Endodermal cell (in vitro differentiated cells): ENCODE measurements around the gene PDK4. TPM values are rescaled to one million over a fixed set of nuclear protein-coding genes. Genes with fewer than 3 reads are reported as not detected.

Source experiments
- DNase-seq: peaks from one replicate; pipeline ENCODE4 v3.0.0-alpha.2; 2017
- H3K27ac ChIP-seq: 2 replicates; pipeline ENCODE4 v1.5.1; 2013; ENCODE audit warnings: mild to moderate bottlenecking, low read depth, low read length, moderate library complexity
- H3K27me3 ChIP-seq: 2 replicates; pipeline ENCODE4 v1.6.1; 2013; ENCODE audit warnings: mild to moderate bottlenecking, low read length, moderate library complexity; ENCODE audit not compliant: insufficient read depth, control insufficient read depth, poor library complexity, severe bottlenecking
- H3K36me3 ChIP-seq: 2 replicates; pipeline ENCODE4 v1.7.0; 2013; ENCODE audit warnings: mild to moderate bottlenecking, low read length, moderate library complexity; ENCODE audit not compliant: control insufficient read depth, insufficient read depth
- H3K4me1 ChIP-seq: one replicate; pipeline ENCODE4 v1.7.0; 2013; ENCODE audit warnings: low read length; ENCODE audit not compliant: control insufficient read depth, insufficient read depth
- H3K4me3 ChIP-seq: 2 replicates; pipeline ENCODE4 v1.5.1; 2013; ENCODE audit warnings: mild to moderate bottlenecking, low read length, moderate library complexity
- H3K9ac ChIP-seq: 2 replicates; pipeline ENCODE4 v1.6.1; 2013; ENCODE audit warnings: mild to moderate bottlenecking, low read length, moderate library complexity; ENCODE audit not compliant: poor library complexity, severe bottlenecking; ENCODE audit errors: extremely low read depth
- H3K9me3 ChIP-seq: 2 replicates; pipeline ENCODE4 v1.6.1; 2013; ENCODE audit warnings: mild to moderate bottlenecking, low read length, moderate library complexity; ENCODE audit not compliant: control insufficient read depth
- H3K27ac Mint-ChIP-seq: 2 replicates; pipeline ENCODE4 v1.8.0; 2020; ENCODE audit warnings: mixed read lengths
- H3K27me3 Mint-ChIP-seq: 2 replicates; pipeline ENCODE4 v1.8.0; 2021; ENCODE audit warnings: mild to moderate bottlenecking, mixed read lengths; ENCODE audit not compliant: insufficient read depth
- H3K36me3 Mint-ChIP-seq: 2 replicates; pipeline ENCODE4 v1.8.0; 2020; ENCODE audit warnings: low read depth, mixed read lengths
- H3K4me1 Mint-ChIP-seq: 2 replicates; pipeline ENCODE4 v1.8.0; 2020; ENCODE audit warnings: mixed read lengths
- H3K4me3 Mint-ChIP-seq: 2 replicates; pipeline ENCODE4 v1.8.0; 2020; ENCODE audit warnings: mild to moderate bottlenecking, moderate library complexity, mixed read lengths
- H3K9me3 Mint-ChIP-seq: 2 replicates; pipeline ENCODE4 v1.8.0; 2020; ENCODE audit warnings: mild to moderate bottlenecking, mixed read lengths
- WGBS, 2 experiments: methylation state at CpG; one replicate each; pipeline versions ENCODE4 v1.1.5 to v1.1.7; 2013; ENCODE audit warnings: missing lambda C conversion rate in 2 of 2, mixed read lengths in 1 of 2; ENCODE audit not compliant: insufficient coverage in 1 of 2, insufficient read length in 1 of 2; 5-methylcytosine and 5-hydroxymethylcytosine counted together
- total RNA-seq, 2 donors: library from RNA; stranded (reverse); fragmentation: NEBNext Ultra II Directional in 1 of 2; extraction: Animal tissue kit (Norgen Biotek cat#: 25700) in 1 of 2; gene quantifications; 2 replicates in 1 of 2; 3 replicates in 1 of 2; pipeline ENCODE4 v1.2.1, GENCODE V29; 2021
- TF ChIP-seq, protein P1 (sequence below): fragments of 200-600 bp; sonication (generic); conservative IDR thresholded peaks from 2 replicates; pipeline ENCODE4 v1.5.0; 2021; ENCODE audit warnings: antibody characterized with exemption, mild to moderate bottlenecking

The PDK4 gene
- total RNA-seq, 2 donors from 2014 or later, result 0.42 to 0.73 TPM

DNA sequence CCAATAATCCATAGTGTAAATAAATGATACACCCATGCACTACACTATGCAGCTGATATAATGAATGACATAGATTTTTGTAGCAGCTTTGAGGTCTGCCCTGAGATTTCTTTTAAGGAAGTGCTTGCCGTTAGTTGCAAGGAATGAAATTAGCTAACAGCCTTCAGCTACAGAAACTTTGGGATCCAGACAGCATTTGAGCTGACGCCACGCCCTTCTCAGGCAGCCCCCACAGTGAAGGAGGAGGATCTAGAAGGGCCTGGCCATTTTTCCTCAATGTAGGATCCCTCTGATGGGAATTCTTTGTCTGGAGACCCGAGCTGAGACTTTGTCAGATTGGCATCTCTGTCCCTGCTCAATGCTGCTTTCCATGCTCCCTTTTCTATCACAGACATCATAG lies 6.1 kb upstream of the PDK4 start:
- TF ChIP-seq, protein P1, sequence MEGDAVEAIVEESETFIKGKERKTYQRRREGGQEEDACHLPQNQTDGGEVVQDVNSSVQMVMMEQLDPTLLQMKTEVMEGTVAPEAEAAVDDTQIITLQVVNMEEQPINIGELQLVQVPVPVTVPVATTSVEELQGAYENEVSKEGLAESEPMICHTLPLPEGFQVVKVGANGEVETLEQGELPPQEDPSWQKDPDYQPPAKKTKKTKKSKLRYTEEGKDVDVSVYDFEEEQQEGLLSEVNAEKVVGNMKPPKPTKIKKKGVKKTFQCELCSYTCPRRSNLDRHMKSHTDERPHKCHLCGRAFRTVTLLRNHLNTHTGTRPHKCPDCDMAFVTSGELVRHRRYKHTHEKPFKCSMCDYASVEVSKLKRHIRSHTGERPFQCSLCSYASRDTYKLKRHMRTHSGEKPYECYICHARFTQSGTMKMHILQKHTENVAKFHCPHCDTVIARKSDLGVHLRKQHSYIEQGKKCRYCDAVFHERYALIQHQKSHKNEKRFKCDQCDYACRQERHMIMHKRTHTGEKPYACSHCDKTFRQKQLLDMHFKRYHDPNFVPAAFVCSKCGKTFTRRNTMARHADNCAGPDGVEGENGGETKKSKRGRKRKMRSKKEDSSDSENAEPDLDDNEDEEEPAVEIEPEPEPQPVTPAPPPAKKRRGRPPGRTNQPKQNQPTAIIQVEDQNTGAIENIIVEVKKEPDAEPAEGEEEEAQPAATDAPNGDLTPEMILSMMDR, result no peak
- Mint-ChIP-seq H3K9me3 (peaks cover 25% of the 10 kb centered on the region), H3K4me1 (peaks cover 5% of the 10 kb centered on the region), H3K4me3 (no peak overlapping the region), H3K36me3 (no peaks in the 10 kb centered on the region), H3K27me3 (peaks cover 44% of the 10 kb centered on the region), H3K27ac (no peak overlapping the region)
- DNase-seq, result no peak
- Histone ChIP-seq H3K9me3 (no peaks in the 10 kb centered on the region), H3K4me3 (no peak overlapping the region), H3K27ac (no peak overlapping the region), H3K4me1 (no peaks in the 10 kb centered on the region), H3K9ac (no peak overlapping the region), H3K36me3 (no peaks in the 10 kb centered on the region), H3K27me3 (peaks cover 44% of the 10 kb centered on the region)
- 88 to 100% methylated on average over 3 to 4 of the region's 4 CpGs for WGBS, 2 experiments

DNA sequence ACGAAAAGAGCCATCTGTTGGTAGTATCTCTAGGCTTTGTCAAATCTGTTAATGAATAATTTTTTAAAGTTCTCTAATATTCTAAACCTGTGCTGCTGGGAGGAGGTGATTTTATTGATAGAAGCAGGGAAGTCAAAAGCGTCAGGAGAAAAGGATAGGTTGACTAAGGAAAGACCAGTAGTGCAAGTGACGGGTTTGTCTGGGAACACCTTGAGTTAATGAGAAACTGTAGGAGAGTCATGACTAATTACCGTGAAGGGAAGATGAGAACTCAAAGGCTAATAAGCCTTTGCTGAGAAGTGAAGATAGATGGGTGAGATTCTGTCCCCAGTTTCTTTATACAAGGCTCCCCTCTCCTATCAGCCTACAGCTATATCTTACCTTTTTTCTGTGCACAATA lies 5.0 kb upstream of the PDK4 start:
- Mint-ChIP-seq H3K4me1 (peaks cover 5% of the 10 kb centered on the region), H3K9me3 (peaks cover 17% of the 10 kb centered on the region), H3K36me3 (no peaks in the 10 kb centered on the region), H3K4me3 (no peak overlapping the region), H3K27ac (no peak overlapping the region), H3K27me3 (peaks cover 49% of the 10 kb centered on the region)
- Histone ChIP-seq H3K4me3 (no peak overlapping the region), H3K36me3 (no peaks in the 10 kb centered on the region), H3K27me3 (peaks cover 55% of the 10 kb centered on the region), H3K9ac (no peak overlapping the region), H3K27ac (no peak overlapping the region), H3K9me3 (no peaks in the 10 kb centered on the region), H3K4me1 (peaks cover 3% of the 10 kb centered on the region)
- TF ChIP-seq, protein P1, result no peak
- no peak for DNase-seq
- WGBS, 2 experiments, result 85 to 90% methylated on average over 3 to 4 of the region's 4 CpGs

DNA sequence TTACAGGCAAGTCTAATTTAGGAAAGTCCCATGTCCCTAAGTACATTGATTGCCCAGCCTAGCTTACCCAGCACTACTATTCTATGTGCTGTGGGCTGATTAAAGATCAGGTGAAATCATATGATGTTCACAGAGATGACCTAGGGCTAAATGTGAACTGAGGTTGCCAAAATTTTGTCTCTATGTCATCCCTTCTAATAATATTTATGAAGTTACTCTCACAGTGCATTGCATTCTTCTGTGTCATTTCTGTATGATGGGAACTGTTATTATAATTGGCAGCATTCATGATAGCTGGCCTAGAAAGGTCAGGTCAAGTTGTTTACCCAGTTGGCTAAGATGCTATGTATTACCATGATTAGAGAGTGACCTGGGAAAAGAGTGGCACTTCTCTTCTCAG lies 2.8 kb upstream of the PDK4 start:
- Histone ChIP-seq H3K27ac (no peak overlapping the region), H3K4me1 (peaks cover 3% of the 10 kb centered on the region), H3K9ac (no peak overlapping the region), H3K36me3 (no peaks in the 10 kb centered on the region), H3K27me3 (peaks cover 78% of the 10 kb centered on the region), H3K4me3 (no peak overlapping the region), H3K9me3 (no peaks in the 10 kb centered on the region)
- H3K27me3 Mint-ChIP-seq, result peaks cover 64% of the 10 kb centered on the region
- H3K4me3 Mint-ChIP-seq, result no peak overlapping the region
- no peaks in the 10 kb centered on the region for H3K9me3 Mint-ChIP-seq
- TF ChIP-seq, protein P1, result no peak
- H3K27ac Mint-ChIP-seq, result no peak overlapping the region
- no peaks in the 10 kb centered on the region for H3K36me3 Mint-ChIP-seq
- DNase-seq, result no peak
- H3K4me1 Mint-ChIP-seq, result peaks cover 5% of the 10 kb centered on the region
